Daoy (cell line): ENCODE data around the gene FBXW11. TPM values are rescaled to one million over a fixed set of nuclear protein-coding genes. Genes with fewer than 3 reads are reported as not detected.

ENCODE experiments used
- total RNA-seq: library from RNA; depleted of rRNA; stranded (reverse); fragments of >200 nt; shearing (Covaris generic); gene quantifications from 2 replicates; pipeline ENCODE4 v1.2.3, GENCODE V29; 2014; rRNA removed

The FBXW11 gene
- total RNA-seq, 1 experiment from 2014 or later = 75.2 TPM

Other genes with a start within 250 kb of the FBXW11 start
- not detected in 2 replicates for gene SMIM23, start 220.8 kb downstream of the FBXW11 start, total RNA-seq
- 18.5 and 20.7 TPM in 2 replicates for gene STK10, start 181.6 kb upstream of the FBXW11 start, total RNA-seq
- not detected in 2 replicates for gene EFCAB9, start 187.5 kb upstream of the FBXW11 start, total RNA-seq